ENCODE data around the gene MACO1.

MACO1 gene

DNA sequence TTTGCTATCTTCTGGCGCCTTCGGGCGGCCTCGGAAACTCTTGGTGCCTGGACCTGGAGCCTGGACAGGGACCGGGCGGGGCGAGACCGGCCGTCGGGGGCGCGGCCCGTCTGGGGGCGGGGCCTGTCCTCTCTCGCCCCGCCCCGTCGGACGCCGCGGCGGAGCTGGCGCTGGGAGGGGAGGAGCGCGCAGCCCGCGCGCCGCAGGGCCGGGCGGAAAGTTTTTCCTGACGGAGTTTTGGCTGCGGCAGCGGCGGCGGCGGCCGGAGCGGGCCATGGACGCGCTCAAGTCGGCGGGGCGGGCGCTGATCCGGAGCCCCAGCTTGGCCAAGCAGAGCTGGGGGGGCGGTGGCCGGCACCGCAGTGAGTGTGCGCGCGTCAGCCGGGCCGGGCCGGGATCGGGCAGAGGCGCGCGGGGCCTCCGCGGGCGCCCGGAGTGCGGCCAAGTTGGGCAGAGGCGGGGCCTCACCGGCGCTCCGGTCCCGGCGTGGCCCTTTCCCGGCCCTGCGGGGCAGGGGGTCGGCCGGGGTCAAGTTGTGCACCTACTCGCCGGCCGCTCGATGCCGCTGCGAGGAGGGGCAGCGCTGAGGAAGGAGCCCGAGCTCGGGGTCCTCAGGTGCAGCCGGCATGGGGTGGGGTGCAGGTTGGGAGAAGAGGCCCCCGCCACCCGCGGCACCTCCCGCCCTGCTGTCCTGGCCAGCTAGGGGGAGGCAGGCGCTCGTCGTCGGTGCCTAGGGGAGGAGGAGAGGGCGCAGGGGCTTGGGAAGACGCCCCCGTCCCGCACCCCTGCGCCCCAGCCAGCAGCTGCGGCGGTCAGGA is 112.9 kb downstream of the MACO1 start, which contains the start of gene LDLRAP1:
LDLRAP1 (plus strand) TSS at position 182 of the 818 bp plus-strand sequence; CDS start at position 275, 93 bp downstream.
- DNase-seq (ENCODE audit: low read depth in 2 of 2) = peak; percentile 41 to 63

GRCh38 chr1:25544243-25544764 is 113.6 kb downstream of the MACO1 start:
- DNase-seq (ENCODE audit: low read depth in 2 of 2) = no peak

GRCh38 chr1:25544819-25545218 is 114.1 kb downstream of the MACO1 start:
- DNase-seq (ENCODE audit: low read depth in 2 of 2) = no peak

- no peak for DNase-seq (ENCODE audit: low read depth in 2 of 2)
These were observed 115.1 kb downstream of the MACO1 start for GRCh38 chr1:25545767-25546166.

DNA sequence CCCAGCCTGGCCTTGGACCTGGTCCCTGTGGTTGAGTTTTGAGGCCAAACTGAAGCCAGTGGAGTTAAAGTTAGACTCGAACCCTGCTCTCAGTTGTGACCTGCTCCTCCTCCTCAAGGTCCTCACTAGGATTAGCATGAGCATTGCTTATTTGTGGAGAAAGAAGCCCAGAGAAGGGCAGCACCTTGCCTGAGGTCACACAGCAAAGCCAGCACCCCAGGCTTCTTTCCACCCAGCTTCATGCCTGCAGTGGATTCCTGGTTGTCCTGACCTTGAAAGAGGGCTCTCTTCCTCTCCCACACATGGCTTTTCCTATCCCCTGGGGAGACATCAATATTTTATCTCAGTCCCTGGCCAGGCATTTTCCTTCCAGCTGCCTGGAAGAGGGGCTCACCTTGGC is 115.5 kb downstream of the MACO1 start:
- no peak for DNase-seq (ENCODE audit: low read depth in 2 of 2)

- no peak for DNase-seq (ENCODE audit: low read depth in 2 of 2)
These were observed 117.9 kb downstream of the MACO1 start for GRCh38 chr1:25548601-25549000.

DNA sequence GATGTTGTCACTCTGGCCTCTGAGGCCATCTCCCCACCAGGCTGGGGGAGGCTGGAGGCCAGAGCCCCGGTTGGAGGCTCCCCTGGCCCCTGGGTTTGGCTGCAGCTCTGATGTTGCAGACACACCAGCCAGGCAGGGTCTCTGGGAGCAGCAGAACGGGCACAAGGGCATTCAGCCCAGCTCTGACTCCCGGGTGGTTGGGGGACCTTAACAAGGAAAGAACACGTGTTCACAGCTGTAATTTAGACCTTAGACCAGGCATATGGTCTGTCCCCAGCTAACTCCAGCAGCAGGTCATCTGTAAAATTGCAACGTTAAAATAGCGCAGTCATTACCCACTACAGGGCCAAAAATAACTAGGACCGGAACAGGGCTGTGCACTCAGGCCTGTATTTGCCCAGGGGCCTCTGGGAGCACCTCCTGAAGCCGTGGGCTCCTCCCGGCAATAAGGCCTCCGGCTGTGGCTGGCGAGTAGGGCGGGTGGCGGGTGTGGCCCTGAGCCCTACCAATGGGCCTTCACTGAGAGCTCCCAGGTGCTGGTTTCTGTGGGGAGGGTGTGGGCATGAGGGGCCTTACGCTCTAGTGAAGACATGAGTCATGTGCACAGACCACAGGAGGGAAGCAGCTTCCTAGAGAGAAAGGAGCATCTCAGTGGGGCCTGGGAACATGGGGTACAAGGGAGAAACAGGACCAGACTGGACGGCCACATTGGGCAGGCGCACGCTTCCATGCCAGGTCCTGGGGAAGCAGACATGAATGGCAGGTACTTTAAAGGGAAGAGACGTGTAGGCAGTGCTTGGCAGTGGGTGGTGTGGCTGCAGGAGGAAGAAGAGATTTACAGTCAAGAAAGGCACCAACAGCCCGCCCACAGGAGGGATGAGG is 118.8 kb downstream of the MACO1 start:
- peak; percentile 49 to 62 for DNase-seq (ENCODE audit: low read depth in 2 of 2)
